HEK293 (cell line): ENCODE results near the gene FXYD4.

Experiments used
- CTCF ChIA-PET: fragments of 350-600 bp; formaldehyde crosslinking; extraction: SDS; loops from one replicate; lab custom pipeline; 2021; ENCODE audit warnings: antibody characterized with exemption; lab: Yijun Ruan, JAX
- POLR2A ChIA-PET: fragments of 300-600 bp; formaldehyde crosslinking; extraction: SDS; loops from one replicate; lab custom pipeline; 2020; ENCODE audit warnings: antibody characterized with exemption, inconsistent platforms; lab: Yijun Ruan, JAX
- H3K27ac ChIP-seq: fragments of 200-500 bp; sonication (Bioruptor generic); 2 replicates; pipeline ENCODE4 v1.5.1; 2014; ENCODE audit warnings: low read depth, low read length, control low read depth, inconsistent platforms; ENCODE audit errors: extremely low read depth
- H3K36me3 ChIP-seq, 2 experiments: fragments of 200-500 bp in 1 of 2; sonication (Bioruptor generic) in 1 of 2; 1 replicate in 1 of 2; 2 replicates in 1 of 2; pipeline ENCODE4 v1.5.1; 2014 to 2017; ENCODE audit warnings: inconsistent platforms in 2 of 2, low read length in 2 of 2; ENCODE audit not compliant: control insufficient read depth in 2 of 2, insufficient read depth in 1 of 2
- H3K4me1 ChIP-seq: fragments of 200-500 bp; sonication (Bioruptor generic); 2 replicates; pipeline ENCODE4 v1.5.1; 2014; ENCODE audit warnings: mild to moderate bottlenecking, low read length, inconsistent platforms; ENCODE audit not compliant: control insufficient read depth, insufficient read depth
- H3K4me3 ChIP-seq: 2 replicates; pipeline ENCODE4 v1.5.1; 2011; ENCODE audit warnings: low read depth, mild to moderate bottlenecking, control low read depth, low read length, moderate library complexity
- H3K9me3 ChIP-seq: fragments of 200-500 bp; sonication (Bioruptor generic); 2 replicates; pipeline ENCODE4 v1.5.1; 2014; ENCODE audit warnings: low read depth, low read length, inconsistent platforms; ENCODE audit not compliant: control insufficient read depth, insufficient read depth
- IKZF3 ChIP-seq: fragments of 450-650 bp; IDR thresholded peaks from 2 replicates; pipeline ENCODE4 v1.5.0; 2018; ENCODE audit warnings: missing biosample characterization, mild to moderate bottlenecking, missing genetic modification characterization, moderate library complexity
- SCRT1 ChIP-seq: fragments of 450-650 bp; formaldehyde crosslinking; IDR thresholded peaks from 2 replicates; pipeline ENCODE4 v1.5.1; 2016; ENCODE audit warnings: missing biosample characterization, missing genetic modification characterization, borderline replicate concordance
- SCRT2 ChIP-seq: fragments of 450-650 bp; formaldehyde crosslinking; IDR thresholded peaks from 2 replicates; pipeline ENCODE4 v1.5.1; 2016; ENCODE audit warnings: missing biosample characterization, missing genetic modification characterization
- ZBTB17 ChIP-seq: fragments of 450-650 bp; formaldehyde crosslinking; IDR thresholded peaks from 2 replicates; pipeline ENCODE4 v1.5.1; 2016; ENCODE audit warnings: missing biosample characterization, missing genetic modification characterization
- ZBTB21 ChIP-seq: fragments of 450-650 bp; formaldehyde crosslinking; IDR thresholded peaks from 2 replicates; pipeline ENCODE4 v1.5.1; 2017; ENCODE audit warnings: missing biosample characterization, missing genetic modification characterization
- ZFP37 ChIP-seq: fragments of 450-650 bp; formaldehyde crosslinking; IDR thresholded peaks from 2 replicates; pipeline ENCODE4 v1.5.1; 2016; ENCODE audit warnings: missing biosample characterization, missing genetic modification characterization
- ZNF10 ChIP-seq: fragments of 450-650 bp; formaldehyde crosslinking; IDR thresholded peaks from 2 replicates; pipeline ENCODE4 v1.5.1; 2017; ENCODE audit warnings: missing biosample characterization, missing genetic modification characterization
- ZNF121 ChIP-seq: fragments of 450-650 bp; formaldehyde crosslinking; IDR thresholded peaks from 2 replicates; pipeline ENCODE4 v1.5.1; 2016; ENCODE audit warnings: missing biosample characterization, missing genetic modification characterization
- ZNF140 ChIP-seq: fragments of 450-650 bp; formaldehyde crosslinking; IDR thresholded peaks from 2 replicates; pipeline ENCODE4 v1.5.1; 2016; ENCODE audit warnings: missing biosample characterization, missing genetic modification characterization
- ZNF2 ChIP-seq: fragments of 450-650 bp; formaldehyde crosslinking; IDR thresholded peaks from 2 replicates; pipeline ENCODE4 v1.5.1; 2016; ENCODE audit warnings: missing biosample characterization, missing genetic modification characterization
- ZNF501 ChIP-seq: fragments of 450-650 bp; formaldehyde crosslinking; IDR thresholded peaks from 2 replicates; pipeline ENCODE4 v1.5.1; 2016; ENCODE audit warnings: missing biosample characterization, missing genetic modification characterization
- ZNF600 ChIP-seq: fragments of 450-650 bp; formaldehyde crosslinking; IDR thresholded peaks from 2 replicates; pipeline ENCODE4 v1.5.1; 2016; ENCODE audit warnings: missing biosample characterization, missing genetic modification characterization
- ZXDB ChIP-seq: fragments of 450-650 bp; formaldehyde crosslinking; IDR thresholded peaks from 2 replicates; pipeline ENCODE4 v1.5.1; 2016; ENCODE audit warnings: missing biosample characterization, missing genetic modification characterization
- TF ChIP-seq, protein P1 (sequence below): fragments of 450-650 bp; formaldehyde crosslinking; IDR thresholded peaks from 2 replicates; pipeline ENCODE4 v1.5.1; 2016; ENCODE audit warnings: missing biosample characterization, missing genetic modification characterization
- TF ChIP-seq, protein P2 (sequence below): fragments of 450-650 bp; formaldehyde crosslinking; IDR thresholded peaks from 2 replicates; pipeline ENCODE4 v1.5.1; 2017; ENCODE audit warnings: missing biosample characterization, missing genetic modification characterization
- TF ChIP-seq, protein P3 (sequence below): IDR thresholded peaks from 2 replicates; pipeline ENCODE4 v1.6.1; 2011; ENCODE audit warnings: mild to moderate bottlenecking, low read depth, low read length, borderline replicate concordance
- TF ChIP-seq, protein P4 (sequence below): fragments of 450-650 bp; formaldehyde crosslinking; IDR thresholded peaks from 2 replicates; pipeline ENCODE4 v1.5.1; 2016; ENCODE audit warnings: missing biosample characterization, missing genetic modification characterization
- TF ChIP-seq, protein P5 (sequence below): fragments of 450-650 bp; IDR thresholded peaks from 2 replicates; pipeline ENCODE4 v1.5.1; 2018; ENCODE audit warnings: missing biosample characterization, mild to moderate bottlenecking, missing genetic modification characterization
- TF ChIP-seq, protein P6 (sequence below): fragments of 450-650 bp; formaldehyde crosslinking; IDR thresholded peaks from 2 replicates; pipeline ENCODE4 v1.5.1; 2017; ENCODE audit warnings: missing biosample characterization, missing genetic modification characterization

Gene FXYD4

DNA sequence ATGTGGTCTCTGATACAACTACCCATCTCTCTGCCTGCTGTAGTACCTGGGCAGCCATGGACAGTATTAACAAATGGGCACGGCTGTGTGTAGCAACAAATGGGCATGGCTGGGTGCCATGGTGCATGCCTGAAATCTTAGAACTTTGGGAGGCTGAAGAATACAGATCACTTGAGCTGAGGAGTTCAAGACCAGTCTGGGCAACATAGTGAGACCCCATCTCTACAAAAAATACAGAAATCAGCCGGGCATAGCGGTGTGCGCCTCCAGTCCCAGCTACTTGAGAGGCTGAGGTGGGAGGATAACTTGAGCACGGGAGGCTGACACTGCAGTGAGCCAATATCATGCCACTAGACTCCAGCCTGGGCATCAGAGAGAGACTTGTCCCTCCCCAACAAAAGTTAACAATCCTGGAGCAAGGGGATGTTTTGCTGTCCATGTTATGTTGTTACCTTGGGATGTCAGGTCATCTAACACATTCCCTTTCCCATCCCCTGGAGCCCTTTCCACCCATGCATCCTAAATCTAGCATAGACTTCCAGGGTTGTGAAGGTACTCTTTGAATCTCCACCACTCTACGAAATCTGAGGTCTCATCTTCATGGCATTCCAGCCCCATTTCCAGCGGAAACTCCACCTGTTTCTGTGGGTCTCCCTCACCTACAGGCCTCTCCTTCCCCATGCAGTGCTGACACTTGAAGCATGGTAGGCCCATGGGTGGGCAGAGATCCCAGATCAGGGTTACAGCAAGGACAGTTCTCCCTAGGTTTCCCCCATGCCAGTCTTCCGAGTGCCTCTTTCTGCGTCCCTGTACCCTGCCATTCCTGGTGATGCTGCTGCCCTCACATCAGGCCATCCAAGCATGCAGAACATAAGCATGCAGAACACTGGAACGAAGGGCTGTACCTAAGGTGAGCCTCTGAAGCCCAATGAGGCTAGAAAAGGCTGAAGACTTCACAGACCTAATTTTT, 13.1 kb downstream of the FXYD4 start:
- CTCF ChIA-PET: interaction anchor here (0.7 kb wide), 1 partner anchor 74 kb away, joined by 3 read pairs; no protein-coding TSS in a partner anchor
- TF ChIP-seq ZXDB: no peak
- peak; percentile 40; the same call in 1 of the 2 replicates for TF ChIP-seq SCRT1 (tag by site-specific recombination)
- TF ChIP-seq ZBTB21: no peak
- TF ChIP-seq, protein P1, sequence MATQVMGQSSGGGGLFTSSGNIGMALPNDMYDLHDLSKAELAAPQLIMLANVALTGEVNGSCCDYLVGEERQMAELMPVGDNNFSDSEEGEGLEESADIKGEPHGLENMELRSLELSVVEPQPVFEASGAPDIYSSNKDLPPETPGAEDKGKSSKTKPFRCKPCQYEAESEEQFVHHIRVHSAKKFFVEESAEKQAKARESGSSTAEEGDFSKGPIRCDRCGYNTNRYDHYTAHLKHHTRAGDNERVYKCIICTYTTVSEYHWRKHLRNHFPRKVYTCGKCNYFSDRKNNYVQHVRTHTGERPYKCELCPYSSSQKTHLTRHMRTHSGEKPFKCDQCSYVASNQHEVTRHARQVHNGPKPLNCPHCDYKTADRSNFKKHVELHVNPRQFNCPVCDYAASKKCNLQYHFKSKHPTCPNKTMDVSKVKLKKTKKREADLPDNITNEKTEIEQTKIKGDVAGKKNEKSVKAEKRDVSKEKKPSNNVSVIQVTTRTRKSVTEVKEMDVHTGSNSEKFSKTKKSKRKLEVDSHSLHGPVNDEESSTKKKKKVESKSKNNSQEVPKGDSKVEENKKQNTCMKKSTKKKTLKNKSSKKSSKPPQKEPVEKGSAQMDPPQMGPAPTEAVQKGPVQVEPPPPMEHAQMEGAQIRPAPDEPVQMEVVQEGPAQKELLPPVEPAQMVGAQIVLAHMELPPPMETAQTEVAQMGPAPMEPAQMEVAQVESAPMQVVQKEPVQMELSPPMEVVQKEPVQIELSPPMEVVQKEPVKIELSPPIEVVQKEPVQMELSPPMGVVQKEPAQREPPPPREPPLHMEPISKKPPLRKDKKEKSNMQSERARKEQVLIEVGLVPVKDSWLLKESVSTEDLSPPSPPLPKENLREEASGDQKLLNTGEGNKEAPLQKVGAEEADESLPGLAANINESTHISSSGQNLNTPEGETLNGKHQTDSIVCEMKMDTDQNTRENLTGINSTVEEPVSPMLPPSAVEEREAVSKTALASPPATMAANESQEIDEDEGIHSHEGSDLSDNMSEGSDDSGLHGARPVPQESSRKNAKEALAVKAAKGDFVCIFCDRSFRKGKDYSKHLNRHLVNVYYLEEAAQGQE (tag by site-specific recombination): 0 out of 2 replicates have a peak, but pooled peaks have one; percentile 8
- TF ChIP-seq ZBTB17 (tag by site-specific recombination): peak; percentile 63
- TF ChIP-seq ZFP37 (tag by site-specific recombination): peak; percentile 41; the same call in 1 of the 2 replicates
- peak; percentile 91; the same call in 1 of the 2 replicates for TF ChIP-seq ZNF600
- 0 out of 2 replicates have a peak, but pooled peaks have one; percentile 10 for TF ChIP-seq ZNF10 (tag by site-specific recombination)
- TF ChIP-seq, protein P2, sequence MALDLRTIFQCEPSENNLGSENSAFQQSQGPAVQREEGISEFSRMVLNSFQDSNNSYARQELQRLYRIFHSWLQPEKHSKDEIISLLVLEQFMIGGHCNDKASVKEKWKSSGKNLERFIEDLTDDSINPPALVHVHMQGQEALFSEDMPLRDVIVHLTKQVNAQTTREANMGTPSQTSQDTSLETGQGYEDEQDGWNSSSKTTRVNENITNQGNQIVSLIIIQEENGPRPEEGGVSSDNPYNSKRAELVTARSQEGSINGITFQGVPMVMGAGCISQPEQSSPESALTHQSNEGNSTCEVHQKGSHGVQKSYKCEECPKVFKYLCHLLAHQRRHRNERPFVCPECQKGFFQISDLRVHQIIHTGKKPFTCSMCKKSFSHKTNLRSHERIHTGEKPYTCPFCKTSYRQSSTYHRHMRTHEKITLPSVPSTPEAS (tag by site-specific recombination): no peak
- 0 out of 2 replicates have a peak, but pooled peaks have one; percentile 18 for TF ChIP-seq ZNF2 (tag by site-specific recombination)
- peak; percentile 97 for TF ChIP-seq ZNF121 (tag by site-specific recombination)
- TF ChIP-seq IKZF3 (tag by site-specific recombination): peak; percentile 75; the same call in 1 of the 2 replicates
- TF ChIP-seq ZNF140 (tag by site-specific recombination): no peak
- TF ChIP-seq SCRT2 (tag by site-specific recombination): peak; percentile 61
- peak; percentile 27; the same call in 1 of the 2 replicates for TF ChIP-seq ZNF501 (tag by site-specific recombination)
- TF ChIP-seq, protein P3, sequence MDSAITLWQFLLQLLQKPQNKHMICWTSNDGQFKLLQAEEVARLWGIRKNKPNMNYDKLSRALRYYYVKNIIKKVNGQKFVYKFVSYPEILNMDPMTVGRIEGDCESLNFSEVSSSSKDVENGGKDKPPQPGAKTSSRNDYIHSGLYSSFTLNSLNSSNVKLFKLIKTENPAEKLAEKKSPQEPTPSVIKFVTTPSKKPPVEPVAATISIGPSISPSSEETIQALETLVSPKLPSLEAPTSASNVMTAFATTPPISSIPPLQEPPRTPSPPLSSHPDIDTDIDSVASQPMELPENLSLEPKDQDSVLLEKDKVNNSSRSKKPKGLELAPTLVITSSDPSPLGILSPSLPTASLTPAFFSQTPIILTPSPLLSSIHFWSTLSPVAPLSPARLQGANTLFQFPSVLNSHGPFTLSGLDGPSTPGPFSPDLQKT: no peak
- no peak overlapping the region for H3K27ac ChIP-seq
- POLR2A ChIA-PET: interaction anchor here (1.5 kb wide), 1 partner anchor 12 kb away, joined by 4 read pairs; no protein-coding TSS in a partner anchor
- no peaks in the 10 kb centered on the region for H3K4me1 ChIP-seq
- no peak overlapping the region for H3K4me3 ChIP-seq
- peaks cover 24 to 47% of the 10 kb centered on the region in 2 experiments for H3K36me3 ChIP-seq
- H3K9me3 ChIP-seq: no peaks in the 10 kb centered on the region

DNA sequence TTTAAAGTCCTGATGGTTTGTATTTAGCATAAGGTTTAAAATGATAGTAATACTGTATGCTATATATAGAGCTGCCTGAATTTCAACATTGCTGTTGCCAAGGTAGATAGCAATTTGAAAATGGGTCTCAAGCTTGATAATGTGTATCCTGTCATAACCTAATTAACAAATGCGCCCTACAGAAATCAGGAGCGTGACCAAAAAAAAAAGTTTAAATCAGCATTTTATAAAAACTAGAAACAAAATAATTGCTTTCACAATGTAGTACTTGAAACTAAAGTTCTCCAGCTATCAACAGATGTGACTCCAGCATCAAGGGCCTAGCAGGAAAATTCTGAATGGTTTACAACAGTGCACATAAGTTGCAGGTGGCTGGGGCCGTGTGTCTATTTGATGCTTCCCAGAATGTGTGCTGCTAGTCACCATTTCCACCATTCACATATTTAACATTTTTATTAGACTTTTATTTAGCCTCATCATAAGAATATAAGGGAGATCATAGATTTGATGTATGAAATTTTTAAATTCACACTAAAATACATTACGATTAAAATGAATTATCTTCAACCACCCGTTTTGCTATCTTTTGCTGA, 14.1 kb downstream of the FXYD4 start:
- H3K4me3 ChIP-seq: no peak overlapping the region
- POLR2A ChIA-PET: interaction anchor here (1.5 kb wide), 1 partner anchor 11 kb away, joined by 4 read pairs; no protein-coding TSS in a partner anchor
- H3K36me3 ChIP-seq: peaks cover 24 to 56% of the 10 kb centered on the region in 2 experiments
- CTCF ChIA-PET: interaction anchor here (0.7 to 1.0 kb wide), 2 partner anchors 10 to 73 kb away, joined by 3 read pairs; no protein-coding TSS in a partner anchor
- no peaks in the 10 kb centered on the region for H3K4me1 ChIP-seq
- H3K27ac ChIP-seq: no peak overlapping the region
- TF ChIP-seq, protein P4, sequence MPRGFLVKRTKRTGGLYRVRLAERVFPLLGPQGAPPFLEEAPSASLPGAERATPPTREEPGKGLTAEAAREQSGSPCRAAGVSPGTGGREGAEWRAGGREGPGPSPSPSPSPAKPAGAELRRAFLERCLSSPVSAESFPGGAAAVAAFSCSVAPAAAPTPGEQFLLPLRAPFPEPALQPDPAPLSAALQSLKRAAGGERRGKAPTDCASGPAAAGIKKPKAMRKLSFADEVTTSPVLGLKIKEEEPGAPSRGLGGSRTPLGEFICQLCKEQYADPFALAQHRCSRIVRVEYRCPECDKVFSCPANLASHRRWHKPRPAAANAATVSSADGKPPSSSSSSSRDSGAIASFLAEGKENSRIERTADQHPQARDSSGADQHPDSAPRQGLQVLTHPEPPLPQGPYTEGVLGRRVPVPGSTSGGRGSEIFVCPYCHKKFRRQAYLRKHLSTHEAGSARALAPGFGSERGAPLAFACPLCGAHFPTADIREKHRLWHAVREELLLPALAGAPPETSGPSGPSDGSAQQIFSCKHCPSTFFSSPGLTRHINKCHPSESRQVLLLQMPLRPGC (tag by site-specific recombination): no peak
- TF ChIP-seq, protein P5, sequence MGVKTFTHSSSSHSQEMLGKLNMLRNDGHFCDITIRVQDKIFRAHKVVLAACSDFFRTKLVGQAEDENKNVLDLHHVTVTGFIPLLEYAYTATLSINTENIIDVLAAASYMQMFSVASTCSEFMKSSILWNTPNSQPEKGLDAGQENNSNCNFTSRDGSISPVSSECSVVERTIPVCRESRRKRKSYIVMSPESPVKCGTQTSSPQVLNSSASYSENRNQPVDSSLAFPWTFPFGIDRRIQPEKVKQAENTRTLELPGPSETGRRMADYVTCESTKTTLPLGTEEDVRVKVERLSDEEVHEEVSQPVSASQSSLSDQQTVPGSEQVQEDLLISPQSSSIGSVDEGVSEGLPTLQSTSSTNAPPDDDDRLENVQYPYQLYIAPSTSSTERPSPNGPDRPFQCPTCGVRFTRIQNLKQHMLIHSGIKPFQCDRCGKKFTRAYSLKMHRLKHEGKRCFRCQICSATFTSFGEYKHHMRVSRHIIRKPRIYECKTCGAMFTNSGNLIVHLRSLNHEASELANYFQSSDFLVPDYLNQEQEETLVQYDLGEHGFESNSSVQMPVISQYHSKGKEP: 0 out of 2 replicates have a peak, but pooled peaks have one; percentile 37
- TF ChIP-seq, protein P6, sequence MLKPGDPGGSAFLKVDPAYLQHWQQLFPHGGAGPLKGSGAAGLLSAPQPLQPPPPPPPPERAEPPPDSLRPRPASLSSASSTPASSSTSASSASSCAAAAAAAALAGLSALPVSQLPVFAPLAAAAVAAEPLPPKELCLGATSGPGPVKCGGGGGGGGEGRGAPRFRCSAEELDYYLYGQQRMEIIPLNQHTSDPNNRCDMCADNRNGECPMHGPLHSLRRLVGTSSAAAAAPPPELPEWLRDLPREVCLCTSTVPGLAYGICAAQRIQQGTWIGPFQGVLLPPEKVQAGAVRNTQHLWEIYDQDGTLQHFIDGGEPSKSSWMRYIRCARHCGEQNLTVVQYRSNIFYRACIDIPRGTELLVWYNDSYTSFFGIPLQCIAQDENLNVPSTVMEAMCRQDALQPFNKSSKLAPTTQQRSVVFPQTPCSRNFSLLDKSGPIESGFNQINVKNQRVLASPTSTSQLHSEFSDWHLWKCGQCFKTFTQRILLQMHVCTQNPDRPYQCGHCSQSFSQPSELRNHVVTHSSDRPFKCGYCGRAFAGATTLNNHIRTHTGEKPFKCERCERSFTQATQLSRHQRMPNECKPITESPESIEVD (tag by site-specific recombination): peak; percentile 59
- TF ChIP-seq, all 188 proteins: peak for 2
- no peaks in the 10 kb centered on the region for H3K9me3 ChIP-seq
